ENCODE measurements around the gene ZBTB47.

GRCh38 chr3:42666022-42666421, 12.5 kb downstream of the ZBTB47 start:
- TF ChIP-seq CTCF (conservative IDR thresholded peaks at IDR 0.05 in 1 of 2, IDR thresholded peaks at IDR 0.05 in 1 of 2; ENCODE audit: low read depth in 1 of 2, low read length in 2 of 2), result no peak
- TF ChIP-seq EZH2 (IDR thresholded peaks at IDR 0.05; ENCODE audit: low read length, missing control alignments), result no peak

Measured in fibroblast of lung (primary cell).